Sigmoid colon (tissue), 4 donors: ENCODE measurements around the gene UBL4B.

ENCODE experiments used
- CTCF ChIP-seq, 4 experiments: fragments of 450-650 bp in 3 of 4; fragments of 200-600 bp in 1 of 4; IDR thresholded peaks; one replicate each; pipeline ENCODE4 v1.5.1; 2016 to 2019; ENCODE audit warnings: antibody characterized with exemption in 4 of 4, mild to moderate bottlenecking in 3 of 4, moderate library complexity in 2 of 4
- POLR2AphosphoS5 ChIP-seq, 4 donors: sonication (generic); formaldehyde crosslinking; IDR thresholded peaks; one replicate each; pipeline ENCODE4 v1.6.1; 2017; ENCODE audit warnings: antibody characterized with exemption in 4 of 4

- TF ChIP-seq CTCF (IDR thresholded peaks at IDR 0.05) (no peak), POLR2AphosphoS5 (IDR thresholded peaks at IDR 0.05) (no peak)
Observed at GRCh38 chr1:110067893-110068645, 44.2 kb upstream of the UBL4B start.
